Ecto neural progenitor cell (in vitro differentiated cells): ENCODE data around the gene RAB40C.
"Not testable (repeated sequence)": the region's sequence is repeated elsewhere in the genome, so short reads cannot be mapped to it uniquely, and the experiment has no call there.

Source experiments
- DNase-seq: peaks from one replicate; pipeline ENCODE4 v3.0.0-alpha.2; 2018; ENCODE audit warnings: low spot score

The RAB40C gene

GRCh38 chr16:590815-591200, 942 bp downstream of the RAB40C start:
- DNase-seq: no peak

- no peak for DNase-seq
Observed at GRCh38 chr16:591231-591630, 1.4 kb downstream of the RAB40C start.

- DNase-seq: no peak
Observed at GRCh38 chr16:591892-592517, 2.1 kb downstream of the RAB40C start.

DNA sequence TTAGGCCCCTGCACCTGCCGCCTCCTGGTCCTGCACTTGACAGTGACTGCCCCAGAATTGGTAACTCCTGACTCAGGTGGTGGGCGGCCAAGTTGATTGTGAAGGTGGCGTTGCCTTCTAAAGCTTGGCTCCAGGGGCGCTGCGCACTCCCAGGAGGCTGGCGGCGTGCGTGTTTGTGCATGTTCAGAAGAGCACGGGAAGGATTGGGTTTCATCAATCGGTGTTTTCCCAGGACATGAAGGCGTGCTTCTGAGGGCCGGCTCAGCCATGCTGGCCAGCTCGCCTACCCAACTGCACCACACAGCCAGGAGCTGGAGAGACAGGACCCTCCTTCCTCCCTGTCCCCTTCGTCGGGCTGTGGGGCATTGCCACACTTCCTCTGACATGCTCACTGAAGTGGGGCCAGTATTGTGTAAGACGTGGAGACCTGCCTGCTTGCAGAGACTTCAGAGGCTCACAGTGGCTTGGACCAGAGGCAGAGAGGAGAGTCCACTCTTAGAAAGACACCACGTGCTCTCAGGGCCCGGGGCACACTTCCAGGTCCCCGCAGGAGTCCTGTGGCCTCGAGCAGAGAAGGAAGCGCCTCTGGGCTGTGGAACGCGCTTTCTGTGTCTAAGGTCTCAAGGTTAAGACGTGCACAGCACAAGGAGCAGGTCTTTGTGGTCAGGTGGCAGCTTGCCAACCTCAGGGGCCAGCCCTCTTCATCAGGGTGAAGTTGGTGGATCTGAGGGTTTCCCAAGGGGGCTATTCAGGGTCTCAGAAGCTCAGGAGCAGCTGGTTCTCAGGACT, 2.8 kb downstream of the RAB40C start:
- no peak for DNase-seq

DNA sequence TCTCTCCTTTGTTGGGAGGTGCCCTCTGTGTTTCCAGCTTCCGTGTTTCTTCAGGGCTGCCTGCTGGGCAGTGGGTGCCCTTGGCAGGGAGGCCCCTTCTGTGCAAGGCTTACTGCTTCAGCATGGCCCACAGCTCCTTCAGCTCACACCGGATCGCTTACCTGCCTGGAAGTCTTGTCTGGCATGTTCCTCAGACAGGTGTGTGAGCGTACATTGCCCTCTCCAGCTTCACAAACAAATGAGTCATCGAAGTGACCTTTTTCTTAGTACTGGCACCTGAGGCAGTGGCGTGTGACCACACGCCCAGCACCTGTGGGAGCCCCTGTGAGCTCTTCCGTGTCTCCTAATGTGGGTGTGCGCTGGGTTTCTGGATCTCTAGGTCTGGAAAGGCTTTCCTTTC, 3.5 kb downstream of the RAB40C start:
- no peak for DNase-seq

- DNase-seq: no peak
Observed at GRCh38 chr16:593807-594206, 3.9 kb downstream of the RAB40C start.

DNA sequence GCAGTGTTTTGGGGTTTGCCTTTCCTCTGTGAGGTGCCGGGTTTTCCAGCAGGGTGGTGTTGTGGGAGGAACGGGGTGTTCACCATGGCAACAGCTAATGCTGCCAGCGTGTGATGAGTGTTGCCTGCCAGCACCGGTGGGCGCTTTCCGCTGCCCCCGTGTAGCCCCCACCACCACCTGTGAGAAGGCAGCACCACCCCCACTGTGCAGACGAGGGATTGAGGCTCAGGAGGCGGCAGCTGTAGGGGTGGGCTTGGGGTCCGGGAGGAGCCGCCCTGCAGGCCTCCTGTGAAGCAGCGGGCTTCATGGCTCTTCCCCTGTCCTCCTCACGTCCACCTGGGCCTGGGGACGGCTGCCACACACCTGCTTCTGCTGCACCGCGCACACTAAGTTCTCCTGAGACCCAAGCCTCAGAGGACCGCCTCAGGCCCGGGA, 5.2 kb downstream of the RAB40C start:
- DNase-seq: no peak

GRCh38 chr16:595942-596735, 6.3 kb downstream of the RAB40C start:
- no peak for DNase-seq

GRCh38 chr16:596736-597060, 6.8 kb downstream of the RAB40C start:
- no peak for DNase-seq

DNA sequence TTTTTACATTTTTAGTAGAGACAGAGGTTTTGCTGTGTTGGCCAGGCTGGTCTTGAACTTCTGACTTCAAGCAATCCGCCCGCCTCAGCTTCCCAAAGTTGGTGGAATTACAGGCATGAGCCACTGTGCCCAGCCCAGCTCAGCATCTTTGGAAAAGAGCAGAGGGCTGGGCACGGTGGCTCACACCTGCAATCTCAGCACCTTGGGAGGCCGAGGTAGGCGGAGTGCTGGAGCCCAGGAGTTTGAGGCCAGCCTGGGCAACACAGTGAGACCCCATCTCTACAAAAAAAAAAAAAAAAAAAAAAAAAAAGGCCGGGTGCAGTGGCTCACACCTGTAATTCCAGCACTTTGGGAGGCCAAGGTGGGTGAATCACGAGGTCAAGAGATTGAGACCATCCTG, 7.8 kb downstream of the RAB40C start:
- not testable (repeated sequence) for DNase-seq

GRCh38 chr16:598823-599739, 9.2 kb downstream of the RAB40C start:
- no peak for DNase-seq

GRCh38 chr16:600781-601180, 10.9 kb downstream of the RAB40C start:
- DNase-seq: peak; percentile 52

GRCh38 chr16:603933-604332, 14.1 kb downstream of the RAB40C start:
- DNase-seq: no peak

DNA sequence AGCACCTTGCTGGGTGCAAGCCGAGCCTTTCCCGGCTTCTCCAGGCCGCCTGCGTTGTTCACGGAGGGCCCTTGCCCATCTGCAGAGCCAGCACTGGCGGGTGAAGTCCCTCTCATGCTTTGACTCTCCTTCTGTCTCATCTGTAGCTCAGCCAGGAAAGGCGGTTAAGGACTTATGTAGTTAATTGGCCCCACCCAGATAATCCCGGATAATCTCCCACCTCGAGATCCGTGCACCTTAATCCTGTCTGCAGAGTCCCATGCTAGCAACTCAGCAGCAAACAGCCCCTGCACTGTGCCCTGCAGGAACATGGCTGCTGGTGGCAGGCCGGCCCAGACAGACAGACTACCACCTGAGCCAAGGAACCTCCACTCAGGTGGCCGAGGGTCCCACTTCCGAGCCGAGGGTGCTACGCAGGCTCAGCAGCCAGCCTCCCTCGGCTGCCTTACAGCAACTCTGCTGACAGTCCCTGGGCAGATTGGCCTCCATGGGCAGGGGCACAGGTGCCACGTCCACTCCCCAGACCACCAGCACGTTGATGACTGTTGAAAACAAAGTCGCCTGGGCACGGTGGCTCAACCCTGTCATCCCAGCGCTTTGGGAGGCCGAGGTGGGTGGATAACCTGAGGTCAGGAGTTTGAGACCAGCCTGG, 16.9 kb downstream of the RAB40C start:
- no peak for DNase-seq

DNA sequence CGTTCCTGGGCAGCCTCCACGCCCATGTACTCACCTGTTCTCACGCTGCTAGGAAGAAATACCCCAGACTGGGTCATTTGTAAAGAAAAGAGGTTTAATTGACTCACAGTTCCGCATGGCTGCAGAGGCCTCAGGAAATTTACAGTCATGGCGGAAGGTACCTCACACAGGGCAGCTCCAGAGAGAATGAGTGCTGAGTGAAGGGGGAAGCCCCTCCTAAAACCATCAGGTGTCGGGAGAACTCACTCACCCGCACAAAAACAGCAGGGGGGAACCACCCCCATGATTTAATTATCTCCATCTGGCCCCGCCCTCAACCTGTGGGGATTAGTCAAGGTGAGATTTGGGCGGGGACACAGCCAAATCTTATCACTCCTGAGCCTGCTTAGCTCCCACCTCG, 18.2 kb downstream of the RAB40C start:
- DNase-seq: no peak

DNA sequence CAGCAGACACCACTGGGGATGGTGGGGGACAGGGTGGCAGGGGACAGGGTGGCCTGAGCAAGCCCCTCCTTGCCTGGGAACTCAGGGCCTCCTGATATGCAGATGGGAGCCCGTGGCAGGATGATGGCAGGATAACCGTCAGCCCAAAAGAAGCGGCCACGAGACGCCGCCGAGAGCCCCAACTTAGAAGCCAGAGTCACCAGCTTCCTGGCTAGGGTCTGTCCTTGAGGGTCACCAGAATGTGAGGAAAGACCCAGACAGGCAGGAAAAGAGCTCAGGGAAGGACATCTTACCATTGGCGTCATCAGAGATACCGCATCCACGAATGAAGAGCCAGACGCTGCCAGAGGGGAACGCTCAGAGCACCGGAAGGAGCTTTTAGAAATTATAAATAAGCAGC, 19.4 kb downstream of the RAB40C start:
- no peak for DNase-seq

- DNase-seq: no peak
Observed at GRCh38 chr16:609984-610383, 20.1 kb downstream of the RAB40C start.

DNA sequence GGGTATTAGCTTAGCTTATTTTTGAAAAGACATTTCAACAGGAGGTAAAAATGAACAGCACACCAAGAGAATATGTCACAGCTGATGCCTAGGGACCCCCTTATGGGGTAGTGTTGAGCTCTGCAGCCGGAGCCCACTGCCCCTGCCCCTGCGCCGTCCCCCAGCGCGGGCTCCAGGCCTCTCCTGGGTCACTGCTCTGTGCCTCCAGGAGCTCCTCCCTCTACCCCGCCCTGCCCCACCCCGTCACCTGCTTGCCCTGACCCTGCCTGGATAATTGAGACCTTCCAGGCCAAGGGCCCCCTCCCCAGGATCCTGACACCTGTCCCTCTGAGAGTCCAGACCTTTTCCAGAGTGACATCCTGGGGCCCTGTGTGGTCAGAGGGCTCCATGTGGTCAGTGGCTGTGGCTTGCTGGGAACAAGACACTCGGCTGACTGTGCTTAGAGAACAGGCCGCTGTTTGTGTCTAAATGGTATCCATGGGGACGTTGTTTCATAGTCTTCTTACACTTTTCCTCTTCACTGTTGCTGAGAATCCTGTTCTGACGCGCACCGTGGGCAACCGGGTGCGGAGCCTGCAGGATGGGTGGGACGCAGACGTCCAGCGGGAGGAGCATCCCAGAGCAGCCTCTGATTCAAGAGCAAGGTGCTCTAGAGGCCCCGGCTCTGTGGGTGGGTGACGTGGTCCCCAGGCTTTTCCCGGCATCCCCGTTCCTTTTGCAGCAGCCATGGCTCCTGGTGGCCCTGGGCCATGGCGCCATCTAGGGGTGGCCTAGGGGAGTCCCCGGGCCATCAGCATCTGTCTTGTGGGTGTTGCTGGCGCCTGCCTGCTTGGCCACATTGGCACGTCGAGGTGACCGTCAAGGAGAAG, 20.9 kb downstream of the RAB40C start:
- DNase-seq: peak; percentile 71

DNA sequence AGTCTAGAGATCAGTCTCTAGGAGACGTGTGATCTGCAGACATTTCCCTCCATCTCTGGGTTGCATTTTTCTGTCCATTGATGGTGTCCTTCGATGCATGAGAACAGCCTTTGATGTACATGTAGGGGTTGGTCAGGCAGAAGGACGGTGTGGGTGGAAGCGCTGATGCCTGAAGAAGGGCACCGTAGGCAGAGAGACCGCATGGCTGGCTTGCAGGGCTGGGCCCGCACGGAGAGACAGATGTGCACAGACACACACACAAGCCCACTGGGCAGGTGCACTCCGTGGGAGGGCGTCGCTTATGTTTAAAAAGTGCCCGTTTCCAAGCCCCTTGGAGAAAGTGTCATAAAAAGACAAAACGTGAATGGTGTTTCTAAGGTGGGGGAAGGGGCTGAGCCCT, 25.3 kb downstream of the RAB40C start:
- no peak for DNase-seq

DNA sequence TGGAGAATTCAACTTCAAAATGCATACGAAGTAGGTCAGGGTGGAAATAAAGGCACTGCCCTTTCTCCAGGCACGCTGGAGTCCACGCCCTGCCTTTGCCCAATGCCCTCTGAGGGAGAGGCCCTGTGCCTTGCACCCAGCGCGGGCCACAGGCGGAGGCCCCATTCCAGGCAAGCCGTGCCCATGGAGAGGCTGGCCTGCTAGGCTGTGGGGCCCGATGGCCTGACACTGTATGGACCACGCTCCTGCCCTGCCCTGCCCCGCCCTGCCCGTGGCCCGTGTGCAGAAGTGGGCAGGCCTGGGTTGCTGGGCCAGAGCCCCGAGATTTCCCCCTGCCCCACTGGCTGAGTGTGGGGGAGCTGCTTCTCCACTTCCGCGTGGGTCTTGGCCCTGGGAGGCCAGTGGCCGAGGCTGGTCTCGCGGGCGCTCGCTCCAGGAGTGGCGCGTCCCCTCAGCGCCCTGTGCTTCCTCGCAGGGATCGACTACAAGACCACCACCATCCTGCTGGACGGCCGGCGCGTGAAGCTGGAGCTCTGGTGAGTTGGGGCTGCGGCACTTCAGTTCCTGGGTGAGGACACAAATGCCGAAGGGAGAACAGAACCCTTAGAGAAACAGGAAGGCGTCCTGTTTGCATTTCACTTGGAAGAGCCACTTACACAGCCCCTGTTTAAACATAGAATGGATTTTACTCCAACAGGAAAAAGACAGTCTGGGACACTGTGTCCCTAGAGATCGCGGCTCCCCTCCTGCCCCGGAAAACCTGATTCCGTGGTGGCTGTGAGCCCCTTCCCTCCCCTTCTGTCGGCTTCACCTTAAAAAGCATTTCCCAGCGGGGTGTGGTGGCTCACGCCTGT, 27.1 kb downstream of the RAB40C start:
- DNase-seq: no peak
